RWPE1 (cell line): ENCODE data around the gene VAV1.

ENCODE experiments used
- CTCF ChIA-PET: fragments of 350-600 bp; sonication (Branson Sonifier 250); formaldehyde crosslinking; extraction: SDS; loops from one replicate; lab custom pipeline; 2021; lab: Yijun Ruan, JAX
- POLR2A ChIA-PET: fragments of 400-600 bp; formaldehyde crosslinking; extraction: SDS; loops from one replicate; lab custom pipeline; 2020; ENCODE audit warnings: antibody characterized with exemption; ENCODE audit not compliant: low non-redundant PET; lab: Yijun Ruan, JAX
- DNase-seq: peaks from one replicate; pipeline ENCODE4 v3.0.0; 2012; ENCODE audit warnings: low spot score
- H3K27ac ChIP-seq: fragments of 450-650 bp; 2 replicates; pipeline ENCODE4 v1.5.1; 2017
- TF ChIP-seq, protein P1 (sequence below): fragments of 450-650 bp; conservative IDR thresholded peaks from 2 replicates; pipeline ENCODE4 v1.5.1; 2017; ENCODE audit warnings: low read depth, mild to moderate bottlenecking

The VAV1 gene

GRCh38 chr19:6801485-6802086 is 29.1 kb downstream of the VAV1 start:
- CTCF ChIA-PET = interaction anchor here (0.7 kb wide), 1 partner anchor 161 kb away, joined by 3 read pairs; no protein-coding TSS in a partner anchor
- TF ChIP-seq, protein P1, sequence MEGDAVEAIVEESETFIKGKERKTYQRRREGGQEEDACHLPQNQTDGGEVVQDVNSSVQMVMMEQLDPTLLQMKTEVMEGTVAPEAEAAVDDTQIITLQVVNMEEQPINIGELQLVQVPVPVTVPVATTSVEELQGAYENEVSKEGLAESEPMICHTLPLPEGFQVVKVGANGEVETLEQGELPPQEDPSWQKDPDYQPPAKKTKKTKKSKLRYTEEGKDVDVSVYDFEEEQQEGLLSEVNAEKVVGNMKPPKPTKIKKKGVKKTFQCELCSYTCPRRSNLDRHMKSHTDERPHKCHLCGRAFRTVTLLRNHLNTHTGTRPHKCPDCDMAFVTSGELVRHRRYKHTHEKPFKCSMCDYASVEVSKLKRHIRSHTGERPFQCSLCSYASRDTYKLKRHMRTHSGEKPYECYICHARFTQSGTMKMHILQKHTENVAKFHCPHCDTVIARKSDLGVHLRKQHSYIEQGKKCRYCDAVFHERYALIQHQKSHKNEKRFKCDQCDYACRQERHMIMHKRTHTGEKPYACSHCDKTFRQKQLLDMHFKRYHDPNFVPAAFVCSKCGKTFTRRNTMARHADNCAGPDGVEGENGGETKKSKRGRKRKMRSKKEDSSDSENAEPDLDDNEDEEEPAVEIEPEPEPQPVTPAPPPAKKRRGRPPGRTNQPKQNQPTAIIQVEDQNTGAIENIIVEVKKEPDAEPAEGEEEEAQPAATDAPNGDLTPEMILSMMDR = no peak
- DNase-seq = peak; percentile 20
- POLR2A ChIA-PET = no interaction called here
- no peak overlapping the region for H3K27ac ChIP-seq

DNA sequence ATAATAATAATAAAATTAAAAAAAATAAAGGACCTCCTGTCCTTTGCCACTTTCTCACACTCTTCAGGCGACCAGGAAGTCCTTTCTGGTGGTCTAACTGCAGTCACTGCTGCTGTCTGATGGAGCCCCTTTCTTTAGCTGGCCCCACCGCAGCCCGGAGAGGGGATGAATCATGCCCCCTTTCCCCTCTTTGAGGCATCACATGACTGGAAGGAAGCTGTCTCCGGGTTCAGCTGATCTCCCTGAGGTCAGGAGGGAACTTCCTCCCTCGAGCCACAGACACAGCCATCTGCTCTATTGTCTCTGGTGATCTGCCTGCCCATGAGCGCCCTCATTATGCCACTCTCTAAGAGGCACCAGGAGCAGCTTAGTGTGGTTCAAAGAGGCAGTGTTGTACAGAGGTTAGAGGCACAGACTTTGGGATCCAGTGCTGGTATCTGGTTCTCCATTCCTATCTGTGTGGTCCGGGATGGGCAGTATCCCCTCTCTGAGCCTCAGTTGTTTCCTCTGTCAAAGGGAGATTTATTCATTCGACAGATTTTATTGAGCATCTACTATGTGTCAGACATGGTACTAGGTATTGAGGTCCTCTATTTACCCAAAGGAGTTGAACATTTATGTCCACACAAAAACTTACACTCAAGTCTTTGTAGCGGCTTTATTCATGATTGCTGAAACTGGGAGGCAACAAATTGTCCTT is 30.0 kb downstream of the VAV1 start:
- DNase-seq = no peak
- ChIA-PET CTCF (no interaction called here), POLR2A (no interaction called here)
- no peak overlapping the region for H3K27ac ChIP-seq
- TF ChIP-seq, protein P1 = no peak

- TF ChIP-seq, protein P1 = no peak
- ChIA-PET CTCF (no interaction called here), POLR2A (no interaction called here)
- DNase-seq = no peak
- no peak overlapping the region for H3K27ac ChIP-seq
Observed at GRCh38 chr19:6803036-6803404, 30.5 kb downstream of the VAV1 start.

DNA sequence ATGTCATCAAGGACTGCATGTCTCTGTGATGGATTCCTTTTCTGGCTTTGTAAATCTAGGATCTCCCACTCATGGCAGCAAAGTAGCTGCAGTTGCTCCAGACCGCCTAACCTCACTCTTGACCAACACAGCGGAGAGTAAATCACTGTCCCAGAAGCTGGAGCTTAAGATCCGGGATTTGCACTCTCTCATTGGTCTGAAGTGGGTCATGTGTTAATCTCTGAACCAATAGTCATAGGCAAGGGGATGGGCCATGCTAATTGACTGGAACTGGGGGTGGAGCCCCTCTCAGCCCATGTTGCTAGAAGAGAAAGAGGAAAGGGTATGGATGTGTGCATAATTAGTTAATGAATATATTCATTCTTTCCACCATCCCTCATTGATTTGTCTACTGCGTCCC is 34.0 kb downstream of the VAV1 start:
- ChIA-PET POLR2A (no interaction called here), CTCF (no interaction called here)
- TF ChIP-seq, protein P1 = no peak
- no peak overlapping the region for H3K27ac ChIP-seq
- DNase-seq = no peak

- TF ChIP-seq, protein P1 = no peak
- ChIA-PET POLR2A (no interaction called here), CTCF (no interaction called here)
- no peak overlapping the region for H3K27ac ChIP-seq
- no peak for DNase-seq
Observed at GRCh38 chr19:6807291-6807690, 34.8 kb downstream of the VAV1 start.

GRCh38 chr19:6808494-6808893 is 36.0 kb downstream of the VAV1 start:
- CTCF ChIA-PET = no interaction called here
- no peak for DNase-seq
- TF ChIP-seq, protein P1 = no peak
- no peak overlapping the region for H3K27ac ChIP-seq
- POLR2A ChIA-PET = no interaction called here
